OCI-LY1 (cell line): Measurements from ENCODE around the gene GPATCH3.
A peak's percentile ranks its signal among the peaks of the same experiment; 100 is the strongest.
"Not testable (repeated sequence)": the region's sequence is repeated elsewhere in the genome, so short reads cannot be mapped to it uniquely, and the experiment has no call there.

ENCODE experiments used
- H2AFZ ChIP-seq: fragments of 200-600 bp; sonication (generic), shearing (Covaris generic); 2 replicates; pipeline ENCODE4 v1.6.0; 2014; ENCODE audit warnings: antibody characterized with exemption, mild to moderate bottlenecking, low read length
- H3F3A ChIP-seq: fragments of 200-600 bp; sonication (generic), shearing (Covaris generic); 2 replicates; pipeline ENCODE4 v1.6.0; 2014; ENCODE audit warnings: mild to moderate bottlenecking, antibody characterized with exemption, low read length, moderate library complexity; ENCODE audit not compliant: insufficient read depth
- H3K27ac ChIP-seq: fragments of 200-600 bp; sonication (generic); 2 replicates; pipeline ENCODE4 v1.5.1; 2014; ENCODE audit warnings: low read length, mixed run types, mild to moderate bottlenecking, low read depth; ENCODE audit not compliant: poor library complexity, severe bottlenecking
- H3K27me3 ChIP-seq: fragments of 200-600 bp; sonication (generic); 2 replicates; pipeline ENCODE4 v1.6.0; 2014; ENCODE audit warnings: antibody characterized with exemption, mild to moderate bottlenecking, low read length, moderate library complexity; ENCODE audit not compliant: insufficient read depth
- H3K36me3 ChIP-seq: fragments of 200-600 bp; sonication (generic); 2 replicates; pipeline ENCODE4 v1.6.1; 2014; ENCODE audit warnings: mild to moderate bottlenecking, antibody characterized with exemption, low read length, moderate library complexity, mixed read lengths; ENCODE audit not compliant: insufficient read depth
- H3K4me1 ChIP-seq: fragments of 200-600 bp; sonication (generic); 2 replicates; pipeline ENCODE4 v1.5.1; 2014; ENCODE audit warnings: mild to moderate bottlenecking, low read length, moderate library complexity; ENCODE audit not compliant: insufficient read depth, severe bottlenecking
- H3K4me2 ChIP-seq: fragments of 200-600 bp; sonication (generic), shearing (Covaris generic); 2 replicates; pipeline ENCODE4 v1.6.1; 2014; ENCODE audit warnings: low read length
- H3K4me3 ChIP-seq: fragments of 200-600 bp; sonication (generic); 2 replicates; pipeline ENCODE4 v1.5.1; 2014; ENCODE audit warnings: low read length, low read depth, mild to moderate bottlenecking, mixed read lengths; ENCODE audit not compliant: poor library complexity, severe bottlenecking
- H3K79me2 ChIP-seq: fragments of 200-600 bp; shearing (Covaris generic); 2 replicates; pipeline ENCODE4 v1.6.1; 2016; ENCODE audit warnings: mixed run types, low read length, mixed read lengths; ENCODE audit not compliant: insufficient read depth
- H3K9ac ChIP-seq: fragments of 200-600 bp; sonication (generic), shearing (Covaris generic); 2 replicates; pipeline ENCODE4 v1.6.1; 2014; ENCODE audit warnings: mild to moderate bottlenecking, low read length, mixed read lengths
- H3K9me2 ChIP-seq: fragments of 200-600 bp; sonication (generic), shearing (Covaris generic); 2 replicates; pipeline ENCODE4 v1.6.1; 2014; ENCODE audit warnings: low read depth, mild to moderate bottlenecking, low read length, mixed read lengths
- H3K9me3 ChIP-seq: fragments of 200-600 bp; shearing (Covaris generic); 2 replicates; pipeline ENCODE4 v1.6.1; 2014; ENCODE audit warnings: low read length, mixed read lengths
- H4K20me1 ChIP-seq: fragments of 200-600 bp; sonication (generic), shearing (Covaris generic); 2 replicates; pipeline ENCODE4 v1.6.0; 2016; ENCODE audit warnings: mild to moderate bottlenecking, low read length; ENCODE audit not compliant: insufficient read depth
- CTCF ChIP-seq: fragments of 200-600 bp; sonication (generic), shearing (Covaris generic); IDR thresholded peaks from 2 replicates; pipeline ENCODE4 v1.5.1; 2017; ENCODE audit warnings: mild to moderate bottlenecking, antibody characterized with exemption, low read length, moderate library complexity, mixed read lengths
- EZH2 ChIP-seq: fragments of 200-600 bp; sonication (generic), shearing (Covaris generic); IDR thresholded peaks from 2 replicates; pipeline ENCODE4 v1.8.0; 2017; ENCODE audit warnings: borderline replicate concordance, mixed run types, mild to moderate bottlenecking, antibody characterized with exemption, low read length, moderate library complexity, mixed read lengths

Gene GPATCH3

GRCh38 chr1:26879793-26880192 is 20.5 kb downstream of the GPATCH3 start:
- no peaks in the 10 kb centered on the region for H3K27me3 ChIP-seq
- peaks cover 72% of the 10 kb centered on the region for H3K36me3 ChIP-seq
- no peaks in the 10 kb centered on the region for H3K9me2 ChIP-seq
- no peaks in the 10 kb centered on the region for H3K9me3 ChIP-seq
- H3K79me2 ChIP-seq = no peaks in the 10 kb centered on the region
- H3K27ac ChIP-seq = no peak overlapping the region
- H3K9ac ChIP-seq = no peak overlapping the region
- no peaks in the 10 kb centered on the region for H3F3A ChIP-seq
- TF ChIP-seq CTCF (no peak), EZH2 (no peak)
- H2AFZ ChIP-seq = no peak overlapping the region
- H3K4me1 ChIP-seq = peaks cover 7% of the 10 kb centered on the region
- H3K4me3 ChIP-seq = no peak overlapping the region
- H4K20me1 ChIP-seq = no peaks in the 10 kb centered on the region
- no peak overlapping the region for H3K4me2 ChIP-seq

- no peaks in the 10 kb centered on the region for H3K9me2 ChIP-seq
- TF ChIP-seq CTCF = no peak
- no peak for TF ChIP-seq EZH2
- H3K9ac ChIP-seq = no peak overlapping the region; the same call in 1 of the 2 replicates
- H3K36me3 ChIP-seq = peaks cover 48% of the 10 kb centered on the region
- H3K4me2 ChIP-seq = peak overlapping the region; percentile 25; the same call in 1 of the 2 replicates
- H3K27me3 ChIP-seq = no peaks in the 10 kb centered on the region
- peak overlapping the region; percentile 37 for H3K27ac ChIP-seq
- no peaks in the 10 kb centered on the region for H3K9me3 ChIP-seq
- H2AFZ ChIP-seq = no peak overlapping the region
- no peaks in the 10 kb centered on the region for H3K79me2 ChIP-seq
- no peaks in the 10 kb centered on the region for H3F3A ChIP-seq
- no peak overlapping the region for H3K4me3 ChIP-seq
- peaks cover 7% of the 10 kb centered on the region for H3K4me1 ChIP-seq
- no peaks in the 10 kb centered on the region for H4K20me1 ChIP-seq
Observed at GRCh38 chr1:26877326-26877725, 22.9 kb downstream of the GPATCH3 start.

DNA sequence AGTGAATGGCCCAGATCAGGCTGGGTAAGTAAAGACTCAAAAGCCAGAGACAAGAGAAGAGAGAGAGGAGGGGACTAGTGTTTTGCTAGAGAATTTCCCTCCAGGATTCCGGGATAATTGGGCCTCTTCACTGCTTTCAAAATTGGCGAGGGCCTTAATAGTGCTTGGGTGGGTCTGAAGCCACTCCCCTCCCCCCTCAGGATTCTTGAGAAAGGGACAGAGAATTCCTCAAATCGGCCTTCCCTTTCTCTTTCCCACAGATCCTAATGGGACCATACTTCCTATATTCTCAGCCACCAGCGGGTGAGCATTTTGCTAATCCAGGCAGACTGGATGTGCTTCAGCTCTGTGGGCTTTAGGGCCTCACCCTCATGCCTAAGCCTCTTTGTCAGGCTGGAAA is 25.4 kb downstream of the GPATCH3 start:
- no peaks in the 10 kb centered on the region for H3K79me2 ChIP-seq
- no peaks in the 10 kb centered on the region for H3K27me3 ChIP-seq
- TF ChIP-seq EZH2 (no peak), CTCF (no peak)
- H3K4me3 ChIP-seq = no peak overlapping the region
- no peaks in the 10 kb centered on the region for H4K20me1 ChIP-seq
- no peaks in the 10 kb centered on the region for H3K9me2 ChIP-seq
- no peaks in the 10 kb centered on the region for H3F3A ChIP-seq
- H3K27ac ChIP-seq = no peak overlapping the region
- H3K9ac ChIP-seq = no peak overlapping the region
- H2AFZ ChIP-seq = no peak overlapping the region
- H3K9me3 ChIP-seq = no peaks in the 10 kb centered on the region
- H3K36me3 ChIP-seq = peaks cover 28% of the 10 kb centered on the region; the same call in 1 of the 2 replicates
- H3K4me2 ChIP-seq = no peak overlapping the region
- peaks cover 7% of the 10 kb centered on the region for H3K4me1 ChIP-seq

DNA sequence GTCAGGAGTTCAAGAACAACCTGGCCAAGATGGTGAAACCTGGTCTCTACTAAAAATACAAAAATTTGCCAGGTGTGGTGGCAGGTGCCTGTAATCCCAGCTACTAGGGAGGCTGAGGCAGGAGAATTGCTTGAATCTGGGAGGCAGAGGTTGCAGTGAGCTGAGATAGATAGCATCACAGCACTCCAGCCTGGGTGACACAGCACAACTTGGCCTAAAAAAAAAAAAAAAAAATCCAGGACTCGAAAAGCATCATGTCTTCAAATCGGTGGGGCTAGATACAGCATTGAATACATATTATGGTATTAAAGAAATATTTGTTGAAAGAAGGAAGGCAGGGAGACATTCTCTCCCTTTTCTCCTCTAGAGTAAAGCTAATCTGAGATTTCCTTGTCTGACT is 27.2 kb downstream of the GPATCH3 start:
- not testable (repeated sequence) for H2AFZ ChIP-seq, H3K79me2 ChIP-seq, H3K4me2 ChIP-seq, H3K4me3 ChIP-seq, H3K27ac ChIP-seq, H3K27me3 ChIP-seq, H4K20me1 ChIP-seq, H3K4me1 ChIP-seq, H3K9ac ChIP-seq, H3K9me2 ChIP-seq, H3F3A ChIP-seq, H3K9me3 ChIP-seq
- H3K36me3 ChIP-seq = peaks cover 13% of the 10 kb centered on the region; the same call in 1 of the 2 replicates
